Hepatocyte (in vitro differentiated cells): ENCODE data around the gene SHC4. TPM values are rescaled to one million over a fixed set of nuclear protein-coding genes. Genes with fewer than 3 reads are reported as not detected.

ENCODE experiments used
- DNase-seq: peaks from one replicate; pipeline ENCODE4 v3.0.0-alpha.2; 2016; ENCODE audit warnings: low spot score
- H2AFZ ChIP-seq: fragments of 200-600 bp; sonication (generic); 2 replicates; pipeline ENCODE4 v1.6.0; 2016; ENCODE audit warnings: antibody characterized with exemption, mild to moderate bottlenecking
- H3K27ac ChIP-seq: fragments of 200-600 bp; sonication (generic); 2 replicates; pipeline ENCODE4 v1.5.1; 2016; ENCODE audit warnings: mild to moderate bottlenecking
- H3K27me3 ChIP-seq: fragments of 200-600 bp; sonication (generic); 2 replicates; pipeline ENCODE4 v1.6.1; 2016
- H3K36me3 ChIP-seq: fragments of 200-600 bp; sonication (generic); replicated peaks from 2 replicates; pipeline ENCODE4 v1.5.1; 2016; ENCODE audit warnings: low read depth; ENCODE audit not compliant: insufficient read depth
- H3K4me1 ChIP-seq: fragments of 200-600 bp; sonication (generic); 2 replicates; pipeline ENCODE4 v1.5.1; 2016; ENCODE audit warnings: mild to moderate bottlenecking, moderate library complexity; ENCODE audit not compliant: insufficient read depth
- H3K4me2 ChIP-seq: fragments of 200-600 bp; sonication (generic); 2 replicates; pipeline ENCODE4 v1.6.0; 2016
- H3K4me3 ChIP-seq: fragments of 200-600 bp; sonication (generic); 2 replicates; pipeline ENCODE4 v1.5.1; 2016; ENCODE audit warnings: mild to moderate bottlenecking
- H3K79me2 ChIP-seq: fragments of 200-600 bp; sonication (generic); 2 replicates; pipeline ENCODE4 v1.6.0; 2017; ENCODE audit warnings: mild to moderate bottlenecking
- H3K9me2 ChIP-seq: fragments of 200-600 bp; sonication (generic); replicated peaks from 2 replicates; pipeline ENCODE4 v1.6.0; 2017; ENCODE audit warnings: mild to moderate bottlenecking; ENCODE audit not compliant: insufficient read depth
- H3K9me3 ChIP-seq: fragments of 200-600 bp; sonication (generic); 2 replicates; pipeline ENCODE4 v1.5.1; 2016; ENCODE audit warnings: low read depth, mild to moderate bottlenecking
- H4K20me1 ChIP-seq: fragments of 200-600 bp; sonication (generic); 2 replicates; pipeline ENCODE4 v1.6.0; 2016; ENCODE audit warnings: mild to moderate bottlenecking; ENCODE audit not compliant: insufficient read depth, poor library complexity, severe bottlenecking
- CTCF ChIP-seq: fragments of 200-600 bp; sonication (generic); IDR thresholded peaks from 2 replicates; pipeline ENCODE4 v1.5.1; 2016; ENCODE audit warnings: antibody characterized with exemption, mild to moderate bottlenecking; ENCODE audit not compliant: poor library complexity
- EZH2 ChIP-seq: fragments of 200-600 bp; sonication (generic); IDR thresholded peaks from 2 replicates; pipeline ENCODE4 v1.6.1; 2016; ENCODE audit warnings: antibody characterized with exemption, mild to moderate bottlenecking, borderline replicate concordance
- EZH2phosphoT487 ChIP-seq: fragments of 200-600 bp; sonication (generic); IDR thresholded peaks from one replicate; pipeline ENCODE4 v1.6.1; 2018; ENCODE audit warnings: antibody characterized with exemption, mild to moderate bottlenecking, low read depth, moderate library complexity; ENCODE audit not compliant: unreplicated experiment, severe bottlenecking
- WGBS: methylation state at CpG from one replicate; pipeline ENCODE4 v1.1.6; 2016; ENCODE audit warnings: low lambda C conversion rate; ENCODE audit errors: missing lambda C conversion rate; 5-methylcytosine and 5-hydroxymethylcytosine counted together
- polyA plus RNA-seq: library from polyadenylated mRNA; unstranded; fragments of >200 nt; fragmentation: Nextera tagmentation; extraction: Ambion mirVana; gene quantifications from 2 replicates; pipeline ENCODE4 v1.2.1, GENCODE V29; 2016
- total RNA-seq: library from RNA; depleted of rRNA; stranded (reverse); fragments of >200 nt; gene quantifications from 2 replicates; pipeline ENCODE4 v1.2.3, GENCODE V29; 2014

SHC4 gene
- total and polyA plus RNA-seq, 2 experiments from 2014 or later = 0.75 to 1.00 TPM

GRCh38 chr15:48859426-48859825 is 104.3 kb downstream of the SHC4 start:
- H3K9me2 ChIP-seq = no peaks in the 10 kb centered on the region
- peaks cover 7% of the 10 kb centered on the region for H3K4me1 ChIP-seq
- WGBS = 80% methylated on average over 2 of the region's 2 CpGs
- H3K79me2 ChIP-seq = no peaks in the 10 kb centered on the region
- no peaks in the 10 kb centered on the region for H3K9me3 ChIP-seq
- no peaks in the 10 kb centered on the region for H4K20me1 ChIP-seq
- no peak overlapping the region for H3K4me3 ChIP-seq
- H3K27ac ChIP-seq = no peak overlapping the region
- no peak overlapping the region for H2AFZ ChIP-seq
- no peaks in the 10 kb centered on the region for H3K36me3 ChIP-seq
- DNase-seq = no peak
- H3K27me3 ChIP-seq = no peaks in the 10 kb centered on the region
- no peak overlapping the region for H3K4me2 ChIP-seq
- TF ChIP-seq EZH2phosphoT487 (no peak), EZH2 (no peak), CTCF (no peak)

GRCh38 chr15:48858401-48858800 is 105.3 kb downstream of the SHC4 start:
- H3K4me2 ChIP-seq = no peak overlapping the region
- peaks cover 7% of the 10 kb centered on the region for H3K4me1 ChIP-seq
- H3K9me3 ChIP-seq = no peaks in the 10 kb centered on the region
- 78% methylated on average over 2 of the region's 2 CpGs for WGBS
- no peak for DNase-seq
- H2AFZ ChIP-seq = no peak overlapping the region
- H3K36me3 ChIP-seq = no peaks in the 10 kb centered on the region
- H3K9me2 ChIP-seq = no peaks in the 10 kb centered on the region
- no peaks in the 10 kb centered on the region for H4K20me1 ChIP-seq
- H3K27me3 ChIP-seq = no peaks in the 10 kb centered on the region
- no peak overlapping the region for H3K4me3 ChIP-seq
- no peaks in the 10 kb centered on the region for H3K79me2 ChIP-seq
- no peak overlapping the region for H3K27ac ChIP-seq
- TF ChIP-seq EZH2phosphoT487 (no peak), EZH2 (no peak), CTCF (no peak)

- H3K4me1 ChIP-seq = peaks cover 7% of the 10 kb centered on the region
- no peaks in the 10 kb centered on the region for H3K9me2 ChIP-seq
- WGBS = 28% methylated on average over 2 of the region's 2 CpGs
- H3K4me2 ChIP-seq = peak overlapping the region; percentile 57
- no peaks in the 10 kb centered on the region for H3K9me3 ChIP-seq
- no peaks in the 10 kb centered on the region for H4K20me1 ChIP-seq
- TF ChIP-seq EZH2phosphoT487 = no peak
- TF ChIP-seq EZH2 = no peak
- TF ChIP-seq CTCF = no peak
- H3K27me3 ChIP-seq = no peaks in the 10 kb centered on the region
- no peak overlapping the region for H3K4me3 ChIP-seq
- H3K36me3 ChIP-seq = no peaks in the 10 kb centered on the region
- H3K79me2 ChIP-seq = no peaks in the 10 kb centered on the region
- no peak for DNase-seq
- no peak overlapping the region for H2AFZ ChIP-seq
- H3K27ac ChIP-seq = peak overlapping the region; percentile 25
Observed at GRCh38 chr15:48856942-48857341, 106.8 kb downstream of the SHC4 start.
